Measurements from ENCODE around the gene CEP164.

The CEP164 gene

GRCh38 chr11:117378976-117379865, 51.6 kb downstream of the CEP164 start:
- POLR2A ChIA-PET, result no interaction called here
- TF ChIP-seq, protein P1, sequence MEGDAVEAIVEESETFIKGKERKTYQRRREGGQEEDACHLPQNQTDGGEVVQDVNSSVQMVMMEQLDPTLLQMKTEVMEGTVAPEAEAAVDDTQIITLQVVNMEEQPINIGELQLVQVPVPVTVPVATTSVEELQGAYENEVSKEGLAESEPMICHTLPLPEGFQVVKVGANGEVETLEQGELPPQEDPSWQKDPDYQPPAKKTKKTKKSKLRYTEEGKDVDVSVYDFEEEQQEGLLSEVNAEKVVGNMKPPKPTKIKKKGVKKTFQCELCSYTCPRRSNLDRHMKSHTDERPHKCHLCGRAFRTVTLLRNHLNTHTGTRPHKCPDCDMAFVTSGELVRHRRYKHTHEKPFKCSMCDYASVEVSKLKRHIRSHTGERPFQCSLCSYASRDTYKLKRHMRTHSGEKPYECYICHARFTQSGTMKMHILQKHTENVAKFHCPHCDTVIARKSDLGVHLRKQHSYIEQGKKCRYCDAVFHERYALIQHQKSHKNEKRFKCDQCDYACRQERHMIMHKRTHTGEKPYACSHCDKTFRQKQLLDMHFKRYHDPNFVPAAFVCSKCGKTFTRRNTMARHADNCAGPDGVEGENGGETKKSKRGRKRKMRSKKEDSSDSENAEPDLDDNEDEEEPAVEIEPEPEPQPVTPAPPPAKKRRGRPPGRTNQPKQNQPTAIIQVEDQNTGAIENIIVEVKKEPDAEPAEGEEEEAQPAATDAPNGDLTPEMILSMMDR (IDR thresholded peaks at IDR 0.05; ENCODE audit: control extremely low read depth, extremely low read depth, low read depth, missing control alignments), result no peak
- CTCF ChIA-PET, result interaction anchor here (2.3 kb wide), 1 partner anchor 11 kb away, joined by 7 read pairs; no protein-coding TSS in a partner anchor
- no peak for DNase-seq (ENCODE audit: extremely low spot score)

GRCh38 chr11:117380676-117381075, 53.0 kb downstream of the CEP164 start:
- POLR2A ChIA-PET, result interaction anchor here (0.6 kb wide), 1 partner anchor 1167 kb away, joined by 5 read pairs; no protein-coding TSS in a partner anchor
- no peak for DNase-seq (ENCODE audit: extremely low spot score)
- TF ChIP-seq, protein P1 (IDR thresholded peaks at IDR 0.05; ENCODE audit: control extremely low read depth, extremely low read depth, low read depth, missing control alignments), result no peak
- CTCF ChIA-PET, result interaction anchor here (2.3 kb wide), 1 partner anchor 13 kb away, joined by 7 read pairs; no protein-coding TSS in a partner anchor

DNA sequence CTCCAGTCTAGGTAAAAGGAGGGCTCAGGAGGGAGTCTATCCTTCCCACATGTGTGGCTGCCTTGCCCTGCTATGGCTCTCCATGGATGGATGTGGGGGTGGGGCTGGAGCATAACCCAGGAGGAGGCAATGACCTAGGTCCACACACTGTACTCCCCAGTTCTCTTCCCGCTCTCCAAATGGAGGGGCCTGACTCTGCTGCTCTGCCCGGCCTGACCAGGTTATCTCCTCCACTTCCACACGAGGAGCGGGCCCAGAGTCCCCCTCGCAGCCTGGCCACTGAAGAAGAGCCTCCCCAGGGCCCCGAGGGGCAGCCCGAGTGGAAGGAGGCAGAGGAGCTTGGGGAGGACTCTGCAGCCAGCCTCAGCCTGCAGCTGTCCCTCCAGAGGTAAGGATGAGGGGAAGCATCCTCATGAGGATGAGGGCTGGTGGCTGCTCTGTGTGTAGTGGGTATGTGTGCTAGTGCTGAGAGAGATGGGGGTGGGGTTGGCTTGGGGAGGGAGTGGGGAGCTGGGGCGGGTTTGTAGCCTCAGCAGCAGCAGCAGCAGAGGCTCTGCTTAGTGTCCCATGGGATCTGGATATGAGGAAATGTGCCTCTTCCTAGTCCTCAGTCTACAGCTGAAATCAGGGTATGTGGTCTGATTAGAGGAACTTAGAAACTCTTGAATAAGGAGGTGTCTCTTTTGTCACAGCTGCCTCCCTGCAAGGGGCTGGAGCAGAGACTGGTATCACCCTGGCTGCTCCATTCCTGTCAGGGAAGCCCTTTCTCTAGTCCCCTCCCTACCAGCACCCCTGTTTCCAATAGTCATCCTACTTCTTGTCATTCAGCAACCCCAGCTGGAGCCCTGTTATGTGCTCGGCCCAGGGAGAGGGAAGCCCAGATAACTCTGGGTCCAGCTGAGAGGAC, 54.1 kb downstream of the CEP164 start:
- TF ChIP-seq, protein P1 (IDR thresholded peaks at IDR 0.05; ENCODE audit: control extremely low read depth, extremely low read depth, low read depth, missing control alignments), result no peak
- CTCF ChIA-PET, result interaction anchor here (1.3 kb wide), 1 partner anchor 15 kb away, joined by 3 read pairs; no protein-coding TSS in a partner anchor
- no peak for DNase-seq (ENCODE audit: extremely low spot score)
- POLR2A ChIA-PET, result interaction anchor here (0.6 kb wide), 2 partner anchors 141 to 1166 kb away, joined by 4 to 5 read pairs; no protein-coding TSS in a partner anchor

- no peak for DNase-seq (ENCODE audit: extremely low spot score)
- ChIA-PET CTCF (interaction anchor here (1.0 to 1.6 kb wide), 3 partner anchors 8 to 43 kb away, joined by 3 to 6 read pairs (median 3); no protein-coding TSS in a partner anchor), POLR2A (no interaction called here)
- TF ChIP-seq, protein P1 (IDR thresholded peaks at IDR 0.05; ENCODE audit: control extremely low read depth, extremely low read depth, low read depth, missing control alignments), result no peak
Observed at GRCh38 chr11:117382746-117383145, 55.1 kb downstream of the CEP164 start.

- no peak for DNase-seq (ENCODE audit: extremely low spot score)
- TF ChIP-seq, protein P1 (IDR thresholded peaks at IDR 0.05; ENCODE audit: control extremely low read depth, extremely low read depth, low read depth, missing control alignments), result no peak
- CTCF ChIA-PET, result interaction anchor here (1.5 to 1.6 kb wide), 2 partner anchors 40 to 42 kb away, joined by 4 to 6 read pairs; no protein-coding TSS in a partner anchor
- POLR2A ChIA-PET, result interaction anchor here (0.5 kb wide), 1 partner anchor 214 kb away, joined by 6 read pairs; no protein-coding TSS in a partner anchor
Observed at GRCh38 chr11:117384045-117384444, 56.4 kb downstream of the CEP164 start.

DNA sequence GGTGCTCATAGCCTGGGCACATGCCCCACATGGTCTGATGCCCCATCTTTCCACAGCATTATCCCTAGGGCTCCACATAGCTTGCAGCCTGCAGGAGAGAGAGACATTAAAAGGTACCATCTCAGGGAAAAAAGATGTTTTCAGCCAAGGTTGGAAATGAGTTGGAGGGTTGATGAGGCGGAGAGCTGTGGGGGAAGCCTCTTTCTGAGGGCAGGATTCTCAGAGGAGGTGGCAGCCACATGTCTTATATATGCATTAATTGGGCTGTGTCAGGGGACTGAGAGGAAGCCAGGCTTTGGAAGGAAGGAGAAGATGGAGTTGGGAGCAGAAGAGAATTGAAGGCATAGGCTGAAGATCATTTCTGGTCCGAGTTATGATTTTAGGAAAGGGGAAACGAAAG, 57.8 kb downstream of the CEP164 start:
- TF ChIP-seq, protein P1 (IDR thresholded peaks at IDR 0.05; ENCODE audit: control extremely low read depth, extremely low read depth, low read depth, missing control alignments), result no peak
- ChIA-PET CTCF (interaction anchor here (0.8 kb wide), 1 partner anchor 9 kb away, joined by 3 read pairs; no protein-coding TSS in a partner anchor), POLR2A (no interaction called here)
- no peak for DNase-seq (ENCODE audit: extremely low spot score)
